Measurements from ENCODE around the gene MPP7. TPM values are rescaled to one million over a fixed set of nuclear protein-coding genes. Genes with fewer than 3 reads are reported as not detected.

The MPP7 gene
- total RNA-seq, 1 donor from 2014 or later: 2.4 TPM

DNA sequence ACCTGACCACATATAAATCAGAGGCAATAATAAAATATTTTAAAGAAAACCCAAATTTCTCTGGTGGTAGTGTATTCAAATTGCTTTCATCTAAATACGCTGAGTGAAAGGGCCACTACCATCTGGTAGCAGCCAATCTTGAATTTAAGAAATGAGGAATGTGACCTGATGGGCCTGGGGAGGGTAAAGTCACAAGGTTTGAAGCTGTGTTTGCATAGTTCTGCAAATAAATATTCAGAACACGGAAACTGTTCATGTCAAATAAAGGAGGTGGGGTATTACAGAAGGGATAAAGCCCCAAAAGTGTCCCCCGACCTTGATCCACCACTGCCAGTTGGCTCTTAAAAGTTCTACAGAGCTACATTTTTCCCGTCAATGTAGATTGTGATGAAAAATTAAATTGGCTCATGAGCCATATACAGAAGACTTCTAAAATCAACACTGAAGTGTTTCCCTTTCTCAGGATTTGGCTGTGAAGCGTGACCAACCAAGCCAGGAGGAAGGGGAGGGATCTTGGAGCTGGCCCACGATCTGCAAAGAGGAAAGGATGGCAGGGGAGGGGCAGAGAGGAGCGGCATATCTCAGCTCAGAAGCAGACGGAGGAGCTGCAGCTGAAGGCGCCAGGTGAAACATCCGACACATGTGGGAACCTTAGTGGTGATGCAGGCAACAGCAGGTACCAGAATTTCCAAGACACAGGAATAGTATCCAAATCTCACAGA lies 39.6 kb downstream of the MPP7 start:
- DNase-seq (ENCODE audit: low read depth): no peak
- TF ChIP-seq, protein P1, sequence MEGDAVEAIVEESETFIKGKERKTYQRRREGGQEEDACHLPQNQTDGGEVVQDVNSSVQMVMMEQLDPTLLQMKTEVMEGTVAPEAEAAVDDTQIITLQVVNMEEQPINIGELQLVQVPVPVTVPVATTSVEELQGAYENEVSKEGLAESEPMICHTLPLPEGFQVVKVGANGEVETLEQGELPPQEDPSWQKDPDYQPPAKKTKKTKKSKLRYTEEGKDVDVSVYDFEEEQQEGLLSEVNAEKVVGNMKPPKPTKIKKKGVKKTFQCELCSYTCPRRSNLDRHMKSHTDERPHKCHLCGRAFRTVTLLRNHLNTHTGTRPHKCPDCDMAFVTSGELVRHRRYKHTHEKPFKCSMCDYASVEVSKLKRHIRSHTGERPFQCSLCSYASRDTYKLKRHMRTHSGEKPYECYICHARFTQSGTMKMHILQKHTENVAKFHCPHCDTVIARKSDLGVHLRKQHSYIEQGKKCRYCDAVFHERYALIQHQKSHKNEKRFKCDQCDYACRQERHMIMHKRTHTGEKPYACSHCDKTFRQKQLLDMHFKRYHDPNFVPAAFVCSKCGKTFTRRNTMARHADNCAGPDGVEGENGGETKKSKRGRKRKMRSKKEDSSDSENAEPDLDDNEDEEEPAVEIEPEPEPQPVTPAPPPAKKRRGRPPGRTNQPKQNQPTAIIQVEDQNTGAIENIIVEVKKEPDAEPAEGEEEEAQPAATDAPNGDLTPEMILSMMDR (IDR thresholded peaks at IDR 0.05; ENCODE audit: insufficient read depth, low read length, poor library complexity, severe bottlenecking): no peak
- H3K36me3 ChIP-seq (ENCODE audit: control insufficient read depth, insufficient read depth, low read length): no peaks in the 10 kb centered on the region
- H3K27me3 ChIP-seq (ENCODE audit: control insufficient read depth, insufficient read depth, low read length): no peaks in the 10 kb centered on the region
- no peak overlapping the region for H3K4me3 ChIP-seq (ENCODE audit: low read depth, low read length)

DNA sequence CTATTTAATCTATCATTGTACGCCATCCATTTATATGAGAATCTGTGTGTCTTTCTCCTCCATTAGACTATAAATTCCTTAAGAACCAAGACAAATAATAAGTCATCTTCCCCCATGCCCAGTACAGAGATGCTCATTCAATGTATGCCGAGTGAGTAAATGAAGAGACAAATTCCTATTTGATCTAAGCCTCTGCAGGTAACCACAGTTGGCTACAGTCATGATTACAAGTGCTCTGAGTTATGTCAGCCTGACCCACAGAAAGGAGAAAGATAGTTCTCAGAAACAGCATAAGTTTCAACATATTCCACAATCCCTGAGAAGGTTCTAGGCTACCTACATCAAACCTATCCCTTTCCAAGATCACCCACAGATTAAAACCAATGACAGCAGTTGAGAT lies 46.1 kb downstream of the MPP7 start:
- H3K4me3 ChIP-seq (ENCODE audit: low read depth, low read length): no peak overlapping the region
- DNase-seq (ENCODE audit: low read depth): no peak

DNA sequence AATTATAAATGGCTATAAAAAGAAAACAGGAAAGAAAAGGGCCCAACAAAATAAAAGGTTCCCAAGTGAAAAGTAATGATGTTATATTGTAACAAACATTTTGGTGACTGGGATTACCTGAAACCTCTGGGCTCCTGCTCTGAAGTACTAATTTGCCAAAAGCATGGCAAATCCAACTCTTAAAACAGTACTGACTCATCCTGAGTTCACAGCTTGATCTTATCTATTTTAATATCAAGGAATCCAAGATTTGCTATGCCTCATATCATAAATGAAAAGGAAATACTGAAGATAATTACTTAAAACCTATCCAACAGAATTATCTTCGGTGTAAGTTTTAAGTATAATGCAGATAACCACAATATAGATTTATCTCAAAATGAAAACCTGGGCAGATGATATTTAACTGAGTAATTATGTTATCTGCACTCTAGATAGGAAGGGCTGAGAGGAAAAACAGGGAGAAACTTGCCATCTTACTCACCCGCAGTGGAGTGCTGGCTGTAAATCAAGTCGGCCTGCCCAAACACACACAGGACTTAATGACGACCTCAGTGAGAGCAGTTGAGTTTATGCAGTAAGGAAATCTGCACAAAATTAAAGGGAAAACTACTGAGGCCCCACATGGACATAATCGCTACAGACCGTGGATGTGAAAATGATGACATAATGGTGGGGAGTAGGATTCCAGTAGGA lies 48.4 kb downstream of the MPP7 start:
- DNase-seq (ENCODE audit: low read depth): no peak
- H3K36me3 ChIP-seq (ENCODE audit: control insufficient read depth, insufficient read depth, low read length): no peaks in the 10 kb centered on the region
- no peaks in the 10 kb centered on the region for H3K27me3 ChIP-seq (ENCODE audit: control insufficient read depth, insufficient read depth, low read length)
- no peak overlapping the region for H3K4me3 ChIP-seq (ENCODE audit: low read depth, low read length)
- TF ChIP-seq, protein P1 (IDR thresholded peaks at IDR 0.05; ENCODE audit: insufficient read depth, low read length, poor library complexity, severe bottlenecking): no peak

More for the DNA sequence above, 46.1 kb downstream of the MPP7 start:
- TF ChIP-seq, protein P1 (IDR thresholded peaks at IDR 0.05; ENCODE audit: insufficient read depth, low read length, poor library complexity, severe bottlenecking): no peak
- Histone ChIP-seq H3K36me3 (ENCODE audit: control insufficient read depth, insufficient read depth, low read length) (no peaks in the 10 kb centered on the region), H3K27me3 (ENCODE audit: control insufficient read depth, insufficient read depth, low read length) (no peaks in the 10 kb centered on the region)

DNA sequence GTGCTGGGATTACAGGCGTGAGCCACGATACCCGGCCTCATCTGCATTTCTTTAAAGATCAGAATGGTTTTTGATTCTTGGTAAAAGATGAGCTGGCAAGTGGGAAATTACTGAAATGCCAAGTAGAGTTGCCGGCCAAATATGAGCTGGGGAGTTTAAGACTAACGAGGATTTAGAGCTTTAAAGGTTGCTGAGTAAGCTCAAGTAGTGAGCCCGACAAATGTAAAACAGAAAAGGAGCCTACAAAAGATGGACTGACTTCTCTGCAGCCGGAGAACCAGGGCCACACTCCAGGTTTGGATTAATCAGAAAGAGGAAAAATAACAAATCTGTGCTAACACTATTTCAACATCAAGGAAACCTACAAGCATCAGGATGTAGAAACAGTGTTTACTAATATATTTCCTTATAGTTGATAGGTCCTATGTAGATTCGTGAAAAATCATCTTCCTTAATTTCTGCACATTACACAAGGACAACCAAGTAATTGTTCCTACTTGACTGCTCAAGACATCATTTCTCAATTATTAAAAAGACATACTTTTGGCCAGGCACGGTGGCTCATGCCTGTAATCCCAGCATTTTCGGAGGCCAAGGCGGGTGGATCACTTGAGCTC lies 49.6 kb downstream of the MPP7 start:
- DNase-seq (ENCODE audit: low read depth): no peak
- TF ChIP-seq, protein P1 (IDR thresholded peaks at IDR 0.05; ENCODE audit: insufficient read depth, low read length, poor library complexity, severe bottlenecking): no peak
- Histone ChIP-seq H3K27me3 (ENCODE audit: control insufficient read depth, insufficient read depth, low read length) (no peaks in the 10 kb centered on the region), H3K4me3 (ENCODE audit: low read depth, low read length) (no peak overlapping the region), H3K36me3 (ENCODE audit: control insufficient read depth, insufficient read depth, low read length) (no peaks in the 10 kb centered on the region)

Other genes with a start within 250 kb of the MPP7 start
- gene WAC, start 230.1 kb upstream of the MPP7 start, total RNA-seq: 82.9 and 83.3 TPM in 2 replicates

Data from kidney epithelial cell (primary cell).